HUES64 (cell line): Measurements from ENCODE around the gene MRPL11.

Source experiments
- H3K27ac ChIP-seq: 2 replicates; pipeline ENCODE4 v1.7.0; 2013; ENCODE audit warnings: low read depth, low read length, inconsistent platforms
- H3K27me3 ChIP-seq: 2 replicates; pipeline ENCODE4 v1.6.1; 2013; ENCODE audit warnings: mild to moderate bottlenecking, low read length; ENCODE audit not compliant: insufficient read depth
- H3K36me3 ChIP-seq: 2 replicates; pipeline ENCODE4 v1.6.1; 2013; ENCODE audit warnings: mild to moderate bottlenecking, low read length; ENCODE audit not compliant: insufficient read depth
- H3K4me1 ChIP-seq: 2 replicates; pipeline ENCODE4 v1.6.1; 2013; ENCODE audit warnings: mild to moderate bottlenecking, low read length, moderate library complexity; ENCODE audit not compliant: insufficient read depth
- H3K4me3 ChIP-seq: 2 replicates; pipeline ENCODE4 v1.5.1; 2013; ENCODE audit warnings: mild to moderate bottlenecking, low read length, moderate library complexity
- H3K9ac ChIP-seq: 2 replicates; pipeline ENCODE4 v1.6.1; 2013; ENCODE audit warnings: mild to moderate bottlenecking, low read depth, low read length
- H3K9me3 ChIP-seq: 2 replicates; pipeline ENCODE4 v1.6.1; 2013; ENCODE audit warnings: low read depth, low read length; ENCODE audit not compliant: insufficient read depth
- WGBS: fragments of 150-250, 120-280 bp; methylation state at CpG from one replicate; pipeline ENCODE4 v1.1.7; 2013; ENCODE audit warnings: missing lambda C conversion rate; 5-methylcytosine and 5-hydroxymethylcytosine counted together

Gene MRPL11

GRCh38 chr11:66475349-66476172 lies 36.9 kb upstream of the MRPL11 start:
- Histone ChIP-seq H3K4me1 (peaks cover 3% of the 10 kb centered on the region; the same call in 1 of the 2 replicates), H3K4me3 (no peak overlapping the region), H3K27ac (no peak overlapping the region), H3K27me3 (no peaks in the 10 kb centered on the region), H3K36me3 (peaks cover 18% of the 10 kb centered on the region; the same call in 1 of the 2 replicates), H3K9me3 (no peaks in the 10 kb centered on the region), H3K9ac (no peak overlapping the region)
- WGBS = 94% methylated on average over 44 of the region's 44 CpGs

- Histone ChIP-seq H3K36me3 (peaks cover 19% of the 10 kb centered on the region; the same call in 1 of the 2 replicates), H3K9me3 (no peaks in the 10 kb centered on the region), H3K27ac (no peak overlapping the region; the same call in 1 of the 2 replicates), H3K27me3 (no peaks in the 10 kb centered on the region), H3K9ac (no peak overlapping the region), H3K4me1 (peaks cover 6% of the 10 kb centered on the region; the same call in 1 of the 2 replicates), H3K4me3 (no peak overlapping the region)
- 91% methylated on average over 20 of the region's 20 CpGs for WGBS
Measured at GRCh38 chr11:66473608-66474515, 35.2 kb upstream of the MRPL11 start.

GRCh38 chr11:66473167-66473566 lies 34.5 kb upstream of the MRPL11 start:
- H3K36me3 ChIP-seq = peaks cover 19% of the 10 kb centered on the region; the same call in 1 of the 2 replicates
- H3K9me3 ChIP-seq = no peaks in the 10 kb centered on the region
- 93% methylated on average over 11 of the region's 11 CpGs for WGBS
- H3K9ac ChIP-seq = no peak overlapping the region
- no peak overlapping the region for H3K4me3 ChIP-seq
- no peak overlapping the region for H3K27ac ChIP-seq
- no peaks in the 10 kb centered on the region for H3K27me3 ChIP-seq
- H3K4me1 ChIP-seq = peaks cover 6% of the 10 kb centered on the region; the same call in 1 of the 2 replicates

GRCh38 chr11:66472054-66472453 lies 33.4 kb upstream of the MRPL11 start:
- Histone ChIP-seq H3K4me1 (peaks cover 9% of the 10 kb centered on the region; the same call in 1 of the 2 replicates), H3K27me3 (no peaks in the 10 kb centered on the region), H3K9me3 (no peaks in the 10 kb centered on the region), H3K36me3 (peaks cover 19% of the 10 kb centered on the region; the same call in 1 of the 2 replicates), H3K27ac (no peak overlapping the region), H3K4me3 (no peak overlapping the region), H3K9ac (no peak overlapping the region)
- 93% methylated on average over 9 of the region's 9 CpGs for WGBS

- H3K36me3 ChIP-seq = peaks cover 19% of the 10 kb centered on the region; the same call in 1 of the 2 replicates
- 97% methylated on average over 16 of the region's 16 CpGs for WGBS
- no peaks in the 10 kb centered on the region for H3K9me3 ChIP-seq
- H3K27ac ChIP-seq = no peak overlapping the region
- H3K4me1 ChIP-seq = peaks cover 6% of the 10 kb centered on the region; the same call in 1 of the 2 replicates
- no peak overlapping the region for H3K9ac ChIP-seq
- H3K4me3 ChIP-seq = no peak overlapping the region
- no peaks in the 10 kb centered on the region for H3K27me3 ChIP-seq
Measured at GRCh38 chr11:66471142-66471541, 32.5 kb upstream of the MRPL11 start.

- H3K36me3 ChIP-seq = peaks cover 19% of the 10 kb centered on the region; the same call in 1 of the 2 replicates
- no peaks in the 10 kb centered on the region for H3K27me3 ChIP-seq
- H3K4me1 ChIP-seq = peaks cover 13% of the 10 kb centered on the region
- H3K27ac ChIP-seq = peak overlapping the region; percentile 30; the same call in 1 of the 2 replicates
- no peak overlapping the region for H3K9ac ChIP-seq
- no peaks in the 10 kb centered on the region for H3K9me3 ChIP-seq
- H3K4me3 ChIP-seq = no peak overlapping the region
- WGBS = 65% methylated on average over 3 of the region's 3 CpGs
Measured at GRCh38 chr11:66470015-66470414, 31.4 kb upstream of the MRPL11 start.

- Histone ChIP-seq H3K27me3 (no peaks in the 10 kb centered on the region), H3K36me3 (peaks cover 19% of the 10 kb centered on the region; the same call in 1 of the 2 replicates), H3K27ac (peak overlapping the region; percentile 13; the same call in 1 of the 2 replicates), H3K9me3 (no peaks in the 10 kb centered on the region), H3K4me1 (peaks cover 14% of the 10 kb centered on the region), H3K9ac (no peak overlapping the region), H3K4me3 (no peak overlapping the region)
- 88% methylated on average over 1 of the region's 1 CpG for WGBS
Measured at GRCh38 chr11:66469441-66469840, 30.8 kb upstream of the MRPL11 start.

- Histone ChIP-seq H3K4me3 (no peak overlapping the region), H3K27ac (no peak overlapping the region), H3K4me1 (peaks cover 14% of the 10 kb centered on the region), H3K9me3 (no peaks in the 10 kb centered on the region), H3K27me3 (no peaks in the 10 kb centered on the region), H3K36me3 (peaks cover 16% of the 10 kb centered on the region; the same call in 1 of the 2 replicates), H3K9ac (no peak overlapping the region)
- 92% methylated on average over 6 of the region's 6 CpGs for WGBS
Measured at GRCh38 chr11:66468691-66469090, 30.0 kb upstream of the MRPL11 start.

GRCh38 chr11:66467756-66468155 lies 29.1 kb upstream of the MRPL11 start:
- WGBS = 72% methylated on average over 6 of the region's 6 CpGs
- Histone ChIP-seq H3K27me3 (no peaks in the 10 kb centered on the region), H3K27ac (no peak overlapping the region), H3K4me3 (peak overlapping the region; percentile 77), H3K9ac (no peak overlapping the region), H3K9me3 (peaks cover 4% of the 10 kb centered on the region; the same call in 1 of the 2 replicates), H3K36me3 (peaks cover 10% of the 10 kb centered on the region; the same call in 1 of the 2 replicates), H3K4me1 (peaks cover 14% of the 10 kb centered on the region)

GRCh38 chr11:66467034-66467659 lies 28.5 kb upstream of the MRPL11 start:
- H3K9me3 ChIP-seq = peaks cover 7% of the 10 kb centered on the region; the same call in 1 of the 2 replicates
- H3K9ac ChIP-seq = peak overlapping the region; percentile 64
- H3K27ac ChIP-seq = no peak overlapping the region
- H3K4me3 ChIP-seq = peak overlapping the region; percentile 77
- peaks cover 14% of the 10 kb centered on the region for H3K4me1 ChIP-seq
- no peaks in the 10 kb centered on the region for H3K27me3 ChIP-seq
- peaks cover 4% of the 10 kb centered on the region; the same call in 1 of the 2 replicates for H3K36me3 ChIP-seq
- 3% methylated on average over 72 of the region's 72 CpGs for WGBS
